ENCODE data around the gene SCN5A.

Gene SCN5A

GRCh38 chr3:38609386-38610111 lies 39.9 kb downstream of the SCN5A start:
- Histone ChIP-seq H3K9me3 (ENCODE audit: control insufficient read depth, low read length) (no peaks in the 10 kb centered on the region), H3K27me3 (replicated peaks; ENCODE audit: control insufficient read depth, insufficient read depth, low read length) (peaks cover 12% of the 10 kb centered on the region), H3K4me1 (ENCODE audit: control insufficient read depth, insufficient read depth, low read length) (no peaks in the 10 kb centered on the region), H3K36me3 (ENCODE audit: control insufficient read depth, insufficient read depth, low read length, severe bottlenecking) (no peaks in the 10 kb centered on the region), H3K4me3 (ENCODE audit: low read length) (no peak overlapping the region), H3K9ac (ENCODE audit: low read length) (no peak overlapping the region)
- no peak for DNase-seq (ENCODE audit: low read depth)

- no peaks in the 10 kb centered on the region for H3K4me1 ChIP-seq (ENCODE audit: control insufficient read depth, insufficient read depth, low read length)
- no peak for DNase-seq (ENCODE audit: low read depth)
- H3K4me3 ChIP-seq (ENCODE audit: low read length) = no peak overlapping the region
- no peaks in the 10 kb centered on the region for H3K36me3 ChIP-seq (ENCODE audit: control insufficient read depth, insufficient read depth, low read length, severe bottlenecking)
- peaks cover 11% of the 10 kb centered on the region for H3K27me3 ChIP-seq (replicated peaks; ENCODE audit: control insufficient read depth, insufficient read depth, low read length)
- no peaks in the 10 kb centered on the region for H3K9me3 ChIP-seq (ENCODE audit: control insufficient read depth, low read length)
- no peak overlapping the region for H3K9ac ChIP-seq (ENCODE audit: low read length)
These were observed 40.5 kb downstream of the SCN5A start for GRCh38 chr3:38608961-38609360.

GRCh38 chr3:38608086-38608775 lies 41.3 kb downstream of the SCN5A start:
- no peak overlapping the region for H3K9ac ChIP-seq (ENCODE audit: low read length)

GRCh38 chr3:38606561-38606960 lies 42.9 kb downstream of the SCN5A start:
- Histone ChIP-seq H3K36me3 (ENCODE audit: control insufficient read depth, insufficient read depth, low read length, severe bottlenecking) (no peaks in the 10 kb centered on the region), H3K4me3 (ENCODE audit: low read length) (no peak overlapping the region)

More at GRCh38 chr3:38608086-38608775, 41.3 kb downstream of the SCN5A start:
- peaks cover 8% of the 10 kb centered on the region for H3K27me3 ChIP-seq (replicated peaks; ENCODE audit: control insufficient read depth, insufficient read depth, low read length)
- H3K36me3 ChIP-seq (ENCODE audit: control insufficient read depth, insufficient read depth, low read length, severe bottlenecking) = no peaks in the 10 kb centered on the region
- H3K4me1 ChIP-seq (ENCODE audit: control insufficient read depth, insufficient read depth, low read length) = no peaks in the 10 kb centered on the region
- H3K9me3 ChIP-seq (ENCODE audit: control insufficient read depth, low read length) = no peaks in the 10 kb centered on the region
- H3K4me3 ChIP-seq (ENCODE audit: low read length) = no peak overlapping the region
- no peak for DNase-seq (ENCODE audit: low read depth)

GRCh38 chr3:38605981-38606380 lies 43.5 kb downstream of the SCN5A start:
- H3K9me3 ChIP-seq (ENCODE audit: control insufficient read depth, low read length) = peaks cover 4% of the 10 kb centered on the region
- H3K4me3 ChIP-seq (ENCODE audit: low read length) = no peak overlapping the region
- no peaks in the 10 kb centered on the region for H3K36me3 ChIP-seq (ENCODE audit: control insufficient read depth, insufficient read depth, low read length, severe bottlenecking)
- no peaks in the 10 kb centered on the region for H3K4me1 ChIP-seq (ENCODE audit: control insufficient read depth, insufficient read depth, low read length)
- no peak for DNase-seq (ENCODE audit: low read depth)
- H3K9ac ChIP-seq (ENCODE audit: low read length) = no peak overlapping the region
- peaks cover 12% of the 10 kb centered on the region for H3K27me3 ChIP-seq (replicated peaks; ENCODE audit: control insufficient read depth, insufficient read depth, low read length)

More at GRCh38 chr3:38606561-38606960, 42.9 kb downstream of the SCN5A start:
- no peaks in the 10 kb centered on the region for H3K4me1 ChIP-seq (ENCODE audit: control insufficient read depth, insufficient read depth, low read length)
- no peak for DNase-seq (ENCODE audit: low read depth)
- peaks cover 12% of the 10 kb centered on the region for H3K27me3 ChIP-seq (replicated peaks; ENCODE audit: control insufficient read depth, insufficient read depth, low read length)
- H3K9me3 ChIP-seq (ENCODE audit: control insufficient read depth, low read length) = no peaks in the 10 kb centered on the region
- H3K9ac ChIP-seq (ENCODE audit: low read length) = no peak overlapping the region

GRCh38 chr3:38604246-38604645 lies 45.2 kb downstream of the SCN5A start:
- H3K4me3 ChIP-seq (ENCODE audit: low read length) = no peak overlapping the region
- peaks cover 12% of the 10 kb centered on the region for H3K9me3 ChIP-seq (ENCODE audit: control insufficient read depth, low read length)

GRCh38 chr3:38603731-38604131 lies 45.8 kb downstream of the SCN5A start:
- H3K27me3 ChIP-seq (replicated peaks; ENCODE audit: control insufficient read depth, insufficient read depth, low read length) = peaks cover 16% of the 10 kb centered on the region
- no peak overlapping the region for H3K9ac ChIP-seq (ENCODE audit: low read length)
- peaks cover 12% of the 10 kb centered on the region for H3K9me3 ChIP-seq (ENCODE audit: control insufficient read depth, low read length)
- H3K4me1 ChIP-seq (ENCODE audit: control insufficient read depth, insufficient read depth, low read length) = no peaks in the 10 kb centered on the region
- no peak for DNase-seq (ENCODE audit: low read depth)
- H3K36me3 ChIP-seq (ENCODE audit: control insufficient read depth, insufficient read depth, low read length, severe bottlenecking) = no peaks in the 10 kb centered on the region
- no peak overlapping the region for H3K4me3 ChIP-seq (ENCODE audit: low read length)

More at GRCh38 chr3:38604246-38604645, 45.2 kb downstream of the SCN5A start:
- no peak overlapping the region for H3K9ac ChIP-seq (ENCODE audit: low read length)
- DNase-seq (ENCODE audit: low read depth) = no peak
- no peaks in the 10 kb centered on the region for H3K36me3 ChIP-seq (ENCODE audit: control insufficient read depth, insufficient read depth, low read length, severe bottlenecking)
- H3K27me3 ChIP-seq (replicated peaks; ENCODE audit: control insufficient read depth, insufficient read depth, low read length) = peaks cover 12% of the 10 kb centered on the region
- no peaks in the 10 kb centered on the region for H3K4me1 ChIP-seq (ENCODE audit: control insufficient read depth, insufficient read depth, low read length)

GRCh38 chr3:38602576-38603250 lies 46.8 kb downstream of the SCN5A start:
- H3K4me1 ChIP-seq (ENCODE audit: control insufficient read depth, insufficient read depth, low read length) = no peaks in the 10 kb centered on the region
- H3K27me3 ChIP-seq (replicated peaks; ENCODE audit: control insufficient read depth, insufficient read depth, low read length) = peaks cover 16% of the 10 kb centered on the region
- no peaks in the 10 kb centered on the region for H3K36me3 ChIP-seq (ENCODE audit: control insufficient read depth, insufficient read depth, low read length, severe bottlenecking)
- no peak overlapping the region for H3K4me3 ChIP-seq (ENCODE audit: low read length)
- peaks cover 12% of the 10 kb centered on the region for H3K9me3 ChIP-seq (ENCODE audit: control insufficient read depth, low read length)
- no peak overlapping the region for H3K9ac ChIP-seq (ENCODE audit: low read length)
- DNase-seq (ENCODE audit: low read depth) = no peak

- Histone ChIP-seq H3K4me3 (ENCODE audit: low read length) (no peak overlapping the region), H3K27me3 (replicated peaks; ENCODE audit: control insufficient read depth, insufficient read depth, low read length) (peaks cover 16% of the 10 kb centered on the region), H3K36me3 (ENCODE audit: control insufficient read depth, insufficient read depth, low read length, severe bottlenecking) (no peaks in the 10 kb centered on the region), H3K9me3 (ENCODE audit: control insufficient read depth, low read length) (peaks cover 12% of the 10 kb centered on the region), H3K9ac (ENCODE audit: low read length) (no peak overlapping the region), H3K4me1 (ENCODE audit: control insufficient read depth, insufficient read depth, low read length) (no peaks in the 10 kb centered on the region)
- DNase-seq (ENCODE audit: low read depth) = no peak
These were observed 47.4 kb downstream of the SCN5A start for GRCh38 chr3:38601956-38602550.

- H3K36me3 ChIP-seq (ENCODE audit: control insufficient read depth, insufficient read depth, low read length, severe bottlenecking) = no peaks in the 10 kb centered on the region
- no peak overlapping the region for H3K9ac ChIP-seq (ENCODE audit: low read length)
- peaks cover 12% of the 10 kb centered on the region for H3K27me3 ChIP-seq (replicated peaks; ENCODE audit: control insufficient read depth, insufficient read depth, low read length)
- no peaks in the 10 kb centered on the region for H3K4me1 ChIP-seq (ENCODE audit: control insufficient read depth, insufficient read depth, low read length)
- H3K9me3 ChIP-seq (ENCODE audit: control insufficient read depth, low read length) = peaks cover 12% of the 10 kb centered on the region
- no peak for DNase-seq (ENCODE audit: low read depth)
- H3K4me3 ChIP-seq (ENCODE audit: low read length) = no peak overlapping the region
These were observed 48.9 kb downstream of the SCN5A start for GRCh38 chr3:38600551-38600950.

GRCh38 chr3:38599886-38600285 lies 49.6 kb downstream of the SCN5A start:
- H3K36me3 ChIP-seq (ENCODE audit: control insufficient read depth, insufficient read depth, low read length, severe bottlenecking) = no peaks in the 10 kb centered on the region
- DNase-seq (ENCODE audit: low read depth) = no peak
- peaks cover 12% of the 10 kb centered on the region for H3K27me3 ChIP-seq (replicated peaks; ENCODE audit: control insufficient read depth, insufficient read depth, low read length)
- no peak overlapping the region for H3K9ac ChIP-seq (ENCODE audit: low read length)
- H3K4me1 ChIP-seq (ENCODE audit: control insufficient read depth, insufficient read depth, low read length) = no peaks in the 10 kb centered on the region
- no peak overlapping the region for H3K4me3 ChIP-seq (ENCODE audit: low read length)
- H3K9me3 ChIP-seq (ENCODE audit: control insufficient read depth, low read length) = peaks cover 12% of the 10 kb centered on the region

All from adipocyte (in vitro differentiated cells).